Retina (tissue), 1 donor: ENCODE data around the gene PSENEN.
A peak's percentile ranks its signal among the peaks of the same experiment; 100 is the strongest.
"Not testable (repeated sequence)": the region's sequence is repeated elsewhere in the genome, so short reads cannot be mapped to it uniquely, and the experiment has no call there.

Experiments used
- DNase-seq: peaks from one replicate; pipeline ENCODE4 v3.0.0-alpha.2; 2016

PSENEN gene

DNA sequence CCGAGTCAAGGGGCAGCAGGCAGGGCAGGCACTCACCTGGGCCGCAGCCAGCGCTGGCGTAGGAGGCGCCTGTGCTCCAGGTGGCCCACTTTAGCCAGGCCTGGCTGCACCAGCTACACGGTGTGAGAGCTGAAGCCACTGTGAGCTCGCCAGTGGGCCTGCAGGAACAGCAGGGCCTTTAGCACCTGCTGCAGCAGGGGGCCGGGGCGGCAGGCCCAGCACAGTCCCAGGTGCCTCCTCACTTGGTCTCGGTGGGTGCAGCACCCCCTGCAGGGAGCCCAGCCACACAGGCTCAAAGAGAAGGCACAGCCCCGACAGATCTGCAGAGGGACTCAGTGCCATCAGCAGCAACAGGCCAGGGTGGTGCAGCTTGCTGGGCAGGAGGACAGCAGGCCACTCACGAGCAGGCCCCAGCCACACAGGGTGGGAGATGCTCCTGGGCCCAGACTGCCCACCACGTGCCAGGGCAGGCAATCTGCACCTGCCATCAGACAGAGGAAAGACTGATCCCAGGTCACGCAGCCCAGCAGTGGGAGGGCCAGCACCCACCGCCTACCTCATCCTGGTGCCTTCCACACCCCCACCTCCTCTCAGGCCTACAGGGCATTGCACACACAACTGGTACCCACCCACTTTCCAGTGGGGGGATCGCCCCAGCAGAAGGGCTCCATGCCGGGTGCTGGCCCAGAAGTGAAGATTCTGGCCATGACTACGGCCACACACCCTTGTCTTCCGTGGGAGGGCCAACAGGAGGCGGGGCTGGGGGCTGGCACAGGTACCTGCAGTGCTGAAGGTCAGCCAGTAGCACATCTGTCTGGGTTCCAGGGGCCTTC is 45.7 kb downstream of the PSENEN start:
- DNase-seq, result peak; percentile 43

DNA sequence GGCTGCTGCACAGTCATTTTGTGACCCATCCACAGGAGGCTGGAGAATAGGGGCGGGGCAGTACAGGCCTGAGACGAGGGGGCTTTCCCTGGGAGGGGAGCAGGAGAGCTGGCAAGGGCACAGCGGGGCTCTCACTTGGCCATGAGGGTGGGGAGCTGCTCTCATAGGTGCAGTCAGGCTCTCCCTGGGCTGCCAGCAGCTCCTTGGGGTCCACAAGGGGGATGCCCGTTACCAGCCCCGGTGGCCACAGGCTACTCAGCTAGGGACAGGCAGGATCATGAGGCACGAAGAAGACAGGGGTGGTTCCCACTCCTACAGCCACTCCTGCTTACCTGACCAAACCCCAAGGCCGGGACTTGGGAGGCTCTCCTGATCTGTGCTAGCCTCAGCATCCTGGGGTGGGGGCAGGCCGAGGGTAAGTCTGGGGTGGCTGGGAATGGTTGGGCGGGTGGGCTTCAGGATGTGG is 46.4 kb downstream of the PSENEN start:
- DNase-seq, result no peak

DNA sequence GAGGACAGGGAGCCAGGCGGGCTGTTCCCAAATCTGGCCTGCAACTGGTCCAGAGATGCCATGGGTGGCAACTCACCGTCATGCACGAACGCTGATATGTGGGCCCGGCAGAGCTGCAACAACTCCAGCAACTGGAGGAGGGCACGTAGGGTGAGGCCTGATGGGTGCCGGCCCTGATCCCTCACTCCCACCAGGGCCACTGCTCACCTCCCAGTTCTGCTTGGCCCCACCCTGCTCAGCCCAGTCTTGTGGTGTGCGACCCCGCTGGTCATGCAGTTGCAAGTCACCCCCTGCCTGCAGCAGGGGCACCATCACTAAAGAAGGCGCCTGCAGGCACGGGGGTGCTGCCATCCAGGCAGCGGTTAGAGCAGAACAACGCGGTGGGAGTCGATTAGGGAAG is 46.9 kb downstream of the PSENEN start:
- no peak for DNase-seq

DNA sequence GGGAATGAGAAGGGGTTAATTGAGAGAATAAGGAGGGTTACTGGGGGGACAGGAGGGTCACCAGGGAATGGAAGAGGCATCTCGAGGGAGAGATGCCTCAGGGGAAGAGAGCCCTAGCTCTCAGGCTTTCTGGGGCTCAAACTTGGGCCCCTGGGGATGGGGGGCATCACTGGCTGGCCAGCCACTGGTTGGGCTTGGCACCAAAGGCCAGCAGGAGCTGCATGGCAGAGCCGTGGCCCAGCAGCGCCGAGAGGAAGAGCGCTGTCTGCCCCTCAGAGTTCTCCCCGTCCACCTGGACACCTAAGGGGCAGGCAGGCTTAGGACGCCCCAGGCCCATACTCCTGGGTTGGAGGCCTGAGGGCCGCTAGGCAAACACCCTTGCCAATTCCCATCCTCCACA is 47.4 kb downstream of the PSENEN start:
- DNase-seq, result no peak

DNA sequence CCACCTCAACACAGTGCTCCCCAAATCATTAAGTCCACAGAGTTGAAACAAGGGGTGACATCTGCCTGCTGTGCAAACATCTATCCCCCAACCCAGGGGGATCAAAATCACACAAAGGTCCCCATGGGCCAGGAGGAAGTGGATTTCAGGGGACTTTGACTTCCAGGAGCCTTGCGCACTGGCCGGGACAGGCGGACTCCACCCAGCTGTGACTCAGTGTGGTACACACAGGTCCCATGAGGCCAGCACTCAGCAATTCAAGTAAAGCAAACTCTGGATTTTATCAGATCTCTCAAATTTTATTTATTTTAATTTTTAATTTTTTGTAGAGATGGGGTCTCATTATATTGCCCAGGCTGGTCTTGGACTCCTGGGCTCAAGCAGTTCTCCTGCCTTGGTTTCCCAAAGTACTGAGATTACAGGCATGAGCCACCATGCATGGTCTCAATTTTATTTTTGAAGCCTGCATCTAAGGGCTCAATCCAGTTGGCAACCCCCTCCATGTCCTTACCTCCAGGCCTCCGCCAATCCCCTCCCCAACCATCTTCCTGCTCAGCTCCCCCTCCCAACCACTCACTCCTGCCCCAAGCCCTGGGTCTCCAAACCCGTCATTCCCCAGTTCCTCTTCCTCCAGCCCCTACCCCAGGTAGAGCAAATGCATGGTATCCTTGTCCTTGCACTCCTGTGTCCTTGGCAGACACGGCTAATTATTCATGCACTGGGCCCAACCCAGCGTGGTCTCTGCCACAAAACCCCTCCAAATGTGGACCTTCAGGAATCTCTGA is 48.1 kb downstream of the PSENEN start:
- no peak for DNase-seq

DNA sequence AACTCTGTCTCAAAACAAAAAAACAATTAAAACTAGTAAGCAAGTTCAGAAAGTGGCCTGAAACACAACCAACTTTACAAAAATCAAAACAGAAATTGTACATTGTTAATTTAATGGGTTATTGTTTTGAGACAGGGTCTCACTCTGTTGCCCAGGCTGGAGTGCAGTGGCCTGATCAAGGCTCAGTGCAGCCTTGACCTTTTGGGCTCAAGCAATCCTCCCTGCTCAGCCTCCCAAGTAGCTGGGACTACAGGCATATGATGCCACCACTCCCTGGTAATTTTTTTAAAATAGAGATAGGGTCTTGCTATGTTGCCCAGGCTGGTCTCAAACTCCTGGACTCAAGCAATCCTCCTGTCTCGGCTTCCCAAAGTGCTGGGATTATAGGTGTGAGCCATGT is 50.1 kb downstream of the PSENEN start:
- not testable (repeated sequence) for DNase-seq
